Measurements from ENCODE around the gene CAMK1D. TPM values are rescaled to one million over a fixed set of nuclear protein-coding genes. Genes with fewer than 3 reads are reported as not detected.

Gene CAMK1D
- polyA plus RNA-seq, 1 donor (not counting 4 experiments of a cell fraction or from before 2014, with no cell fraction given), result 0.76 TPM

- dilution Hi-C loops (cut with MboI; ENCODE audit: extremely low pct_ligation_motif_present, low sequenced_read_pairs), result no loop called here
- H3K27ac ChIP-seq (ENCODE audit: control insufficient read depth, insufficient read depth, low read length), result no peak overlapping the region
These were observed 150.0 kb downstream of the CAMK1D start for GRCh38 chr10:12499076-12499986.

GRCh38 chr10:12500381-12501303, 151.3 kb downstream of the CAMK1D start:
- no peaks in the 10 kb centered on the region for H3K79me2 ChIP-seq (ENCODE audit: control insufficient read depth, insufficient read depth, low read length)
- H3K9me3 ChIP-seq (ENCODE audit: control insufficient read depth, low read depth, low read length), result no peaks in the 10 kb centered on the region
- DNase-seq (ENCODE audit: low read depth, low spot score) (no peak), FAIRE-seq (no peak)
- H3K27ac ChIP-seq (ENCODE audit: control insufficient read depth, insufficient read depth, low read length), result no peak overlapping the region
- no peak overlapping the region for H3K9ac ChIP-seq (ENCODE audit: control insufficient read depth, extremely low read depth, insufficient read depth, low read length)
- dilution Hi-C loops (cut with MboI; ENCODE audit: extremely low pct_ligation_motif_present, low sequenced_read_pairs), result no loop called here
- no peak for TF ChIP-seq EZH2 (IDR thresholded peaks at IDR 0.05; ENCODE audit: low read length)
- no peak for TF ChIP-seq CTCF (optimal IDR thresholded peaks at IDR 0.05 in 1 of 3, IDR thresholded peaks at IDR 0.05 in 1 of 3, conservative IDR thresholded peaks at IDR 0.05 in 1 of 3; ENCODE audit: extremely low read depth in 1 of 3, insufficient read depth in 2 of 3, low read length in 3 of 3)
- H3K36me3 ChIP-seq (ENCODE audit: control insufficient read depth in 2 of 2, extremely low read depth in 1 of 2, insufficient read depth in 2 of 2, low read length in 2 of 2), result no peaks in the 10 kb centered on the region
- no peak overlapping the region for H3K4me3 ChIP-seq (ENCODE audit: control insufficient read depth in 2 of 3, extremely low read depth in 1 of 3, insufficient read depth in 2 of 3, low read depth in 1 of 3, low read length in 3 of 3)
- no peaks in the 10 kb centered on the region for H4K20me1 ChIP-seq (ENCODE audit: control insufficient read depth, extremely low read depth, insufficient read depth, low read length)
- no peak overlapping the region for H3K4me2 ChIP-seq (ENCODE audit: control insufficient read depth, extremely low read depth, insufficient read depth, low read depth, low read length)
- no peak overlapping the region for H2AFZ ChIP-seq (ENCODE audit: control insufficient read depth, low read length)
- H3K27me3 ChIP-seq (ENCODE audit: control insufficient read depth, extremely low read depth, insufficient read depth, low read length), result no peaks in the 10 kb centered on the region
- no peaks in the 10 kb centered on the region for H3K4me1 ChIP-seq (ENCODE audit: control insufficient read depth, extremely low read depth, insufficient read depth, low read length)
- no peaks in the 10 kb centered on the region for H3K9me1 ChIP-seq (ENCODE audit: control insufficient read depth, extremely low read depth, insufficient read depth, low read length)

More at GRCh38 chr10:12499076-12499986, 150.0 kb downstream of the CAMK1D start:
- Histone ChIP-seq H3K4me1 (ENCODE audit: control insufficient read depth, extremely low read depth, insufficient read depth, low read length) (no peaks in the 10 kb centered on the region), H3K79me2 (ENCODE audit: control insufficient read depth, insufficient read depth, low read length) (no peaks in the 10 kb centered on the region), H3K36me3 (ENCODE audit: control insufficient read depth in 2 of 2, extremely low read depth in 1 of 2, insufficient read depth in 2 of 2, low read length in 2 of 2) (no peaks in the 10 kb centered on the region), H4K20me1 (ENCODE audit: control insufficient read depth, extremely low read depth, insufficient read depth, low read length) (no peaks in the 10 kb centered on the region), H2AFZ (ENCODE audit: control insufficient read depth, low read length) (no peak overlapping the region), H3K4me3 (ENCODE audit: control insufficient read depth in 2 of 3, extremely low read depth in 1 of 3, insufficient read depth in 2 of 3, low read depth in 1 of 3, low read length in 3 of 3) (no peak overlapping the region), H3K27me3 (ENCODE audit: control insufficient read depth, extremely low read depth, insufficient read depth, low read length) (no peaks in the 10 kb centered on the region), H3K9me1 (ENCODE audit: control insufficient read depth, extremely low read depth, insufficient read depth, low read length) (no peaks in the 10 kb centered on the region), H3K4me2 (ENCODE audit: control insufficient read depth, extremely low read depth, insufficient read depth, low read depth, low read length) (no peak overlapping the region), H3K9me3 (ENCODE audit: control insufficient read depth, low read depth, low read length) (no peaks in the 10 kb centered on the region), H3K9ac (ENCODE audit: control insufficient read depth, extremely low read depth, insufficient read depth, low read length) (no peak overlapping the region)
- FAIRE-seq (no peak), DNase-seq (ENCODE audit: low read depth, low spot score) (no peak)
- TF ChIP-seq CTCF (optimal IDR thresholded peaks at IDR 0.05 in 1 of 3, IDR thresholded peaks at IDR 0.05 in 1 of 3, conservative IDR thresholded peaks at IDR 0.05 in 1 of 3; ENCODE audit: extremely low read depth in 1 of 3, insufficient read depth in 2 of 3, low read length in 3 of 3) (no peak), EZH2 (IDR thresholded peaks at IDR 0.05; ENCODE audit: low read length) (no peak)

All from keratinocyte (primary cell).